GM12873 (cell line): ENCODE results near the gene TEX13B.

Experiments used
- CTCF ChIP-seq: IDR thresholded peaks from 2 replicates; pipeline ENCODE4 v1.5.1; 2012; ENCODE audit warnings: low read depth, mild to moderate bottlenecking, moderate library complexity, low read length, control low read depth; ENCODE audit not compliant: insufficient read depth; ENCODE audit errors: missing control alignments

Gene TEX13B

GRCh38 chrX:107978707-107979307, 3.4 kb downstream of the TEX13B start:
- TF ChIP-seq CTCF: peak; percentile 57

DNA sequence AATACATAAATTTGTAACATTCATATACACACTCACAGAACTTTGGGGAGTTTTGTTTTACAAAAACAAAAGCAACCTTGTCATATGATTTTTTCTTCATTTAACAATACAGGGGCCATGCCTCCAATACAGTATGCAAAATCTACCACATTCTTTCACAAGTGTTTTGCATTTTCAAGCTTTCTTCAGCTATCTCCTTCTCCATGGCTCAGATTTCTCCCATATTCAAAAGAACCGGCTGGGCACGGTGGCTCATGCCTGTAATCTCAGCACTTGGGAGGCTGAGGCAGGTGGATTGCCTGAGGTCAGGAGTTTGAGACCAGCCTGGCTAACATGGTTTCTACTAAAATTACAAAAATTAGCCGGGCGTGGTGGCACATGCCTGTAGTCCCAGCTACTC, 4.1 kb downstream of the TEX13B start:
- no peak for TF ChIP-seq CTCF

DNA sequence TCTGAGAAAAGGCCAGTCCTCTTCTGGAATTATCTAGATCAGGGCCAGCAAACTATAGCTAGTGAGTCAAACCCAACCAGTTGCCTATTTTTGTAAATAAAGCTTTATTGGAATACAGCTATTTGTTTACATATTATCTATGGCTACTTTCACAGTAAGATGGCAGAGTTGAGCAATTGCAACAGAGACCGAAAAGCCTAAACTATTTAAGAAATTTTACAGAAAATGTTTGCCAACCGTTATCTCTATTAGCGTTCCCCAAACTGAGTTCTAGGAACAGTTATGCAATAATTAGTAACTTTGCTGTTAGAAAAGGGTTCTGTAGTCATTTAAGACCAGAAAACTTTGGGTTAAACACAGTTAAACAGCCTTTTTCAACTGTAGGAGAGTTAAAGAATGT, 10.5 kb downstream of the TEX13B start:
- no peak for TF ChIP-seq CTCF

DNA sequence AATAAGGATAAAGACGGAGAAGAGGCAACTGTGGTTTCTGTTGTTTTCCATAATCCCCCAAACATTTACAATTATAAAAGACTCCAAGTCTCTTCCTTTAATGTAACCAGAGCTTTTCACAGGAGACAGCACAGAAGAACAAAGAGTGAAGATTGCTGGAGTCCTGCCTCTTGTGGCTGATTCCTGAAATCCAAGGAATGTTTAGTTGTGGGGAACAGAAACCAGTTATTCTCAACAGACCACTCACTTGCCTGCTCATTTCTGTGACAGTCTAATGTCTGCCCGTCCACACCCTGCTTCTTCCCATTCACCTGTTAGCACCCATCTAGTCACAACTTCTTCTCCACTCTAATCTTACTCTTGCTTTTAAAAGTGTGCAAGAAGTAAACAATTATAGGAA, 12.1 kb downstream of the TEX13B start:
- no peak for TF ChIP-seq CTCF

- TF ChIP-seq CTCF: no peak
Observed at GRCh38 chrX:107968623-107969022, 13.5 kb downstream of the TEX13B start.

DNA sequence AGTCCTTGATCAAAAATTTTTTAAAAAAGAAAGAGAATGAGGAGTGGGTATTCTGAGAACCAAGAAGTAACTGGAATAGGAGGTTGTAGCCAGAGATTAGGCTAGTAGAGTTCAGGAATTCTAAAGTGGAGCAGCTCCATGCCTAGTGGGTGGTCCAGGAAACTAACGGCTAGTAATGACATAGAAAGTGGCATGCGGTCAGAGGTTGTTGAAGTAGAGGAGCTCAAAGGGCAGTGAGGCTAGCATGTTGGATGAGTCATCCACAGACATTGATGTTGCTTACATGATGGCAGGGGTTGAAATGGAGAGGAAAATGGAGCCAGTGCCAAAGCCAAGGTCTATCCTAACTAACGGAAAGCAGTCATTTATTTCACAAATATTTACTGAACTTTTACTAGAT, 42.1 kb downstream of the TEX13B start:
- no peak for TF ChIP-seq CTCF

GRCh38 chrX:107936434-107936730, 45.8 kb downstream of the TEX13B start:
- TF ChIP-seq CTCF: no peak
